ENCODE measurements around the gene ANKRD20A1.
"Not testable (repeated sequence)": the region's sequence is repeated elsewhere in the genome, so short reads cannot be mapped to it uniquely, and the experiment has no call there.

ANKRD20A1 gene

GRCh38 chr9:67858871-67859270, at the start of gene ANKRD20A1:
TSS of gene ANKRD20A1 (plus strand) at chr9:67858931. CDS start at chr9:67859427, 496 bp downstream.
- peak; percentile 57 for DNase-seq (ENCODE audit: low read depth, low spot score)

- not testable (repeated sequence) for DNase-seq (ENCODE audit: low read depth, low spot score)
Measured at GRCh38 chr9:67832088-67832487, 26.6 kb upstream of the ANKRD20A1 start.

Measured in astrocyte of the hippocampus (primary cell).